H9 (cell line): ENCODE data around the gene ZNRF1. TPM values are rescaled to one million over a fixed set of nuclear protein-coding genes. Genes with fewer than 3 reads are reported as not detected.

ENCODE experiments used
- DNase-seq: peaks from one replicate; pipeline ENCODE4 v3.0.0-alpha.2; 2017
- H2AFZ ChIP-seq: one replicate; pipeline ENCODE4 v1.6.1; 2013; ENCODE audit warnings: mild to moderate bottlenecking, low read length, control low read depth, moderate library complexity
- H2AK5ac ChIP-seq: 2 replicates; pipeline ENCODE4 v1.6.1; 2013; ENCODE audit warnings: low read length, control low read depth, mixed read lengths; ENCODE audit not compliant: insufficient read length
- H2BK120ac ChIP-seq: one replicate; pipeline ENCODE4 v1.6.1; 2013; ENCODE audit warnings: low read depth, mild to moderate bottlenecking, low read length, control low read depth, inconsistent platforms; ENCODE audit not compliant: poor library complexity, severe bottlenecking
- H2BK12ac ChIP-seq: 2 replicates; pipeline ENCODE4 v1.6.1; 2013; ENCODE audit warnings: low read length, control low read depth, mixed read lengths, low read depth; ENCODE audit not compliant: insufficient read length
- H2BK15ac ChIP-seq: 2 replicates; pipeline ENCODE4 v1.6.1; 2013; ENCODE audit warnings: low read depth, low read length, control low read depth
- H2BK20ac ChIP-seq: one replicate; pipeline ENCODE4 v1.6.1; 2013; ENCODE audit warnings: low read depth, mild to moderate bottlenecking, low read length, control low read depth, inconsistent platforms; ENCODE audit not compliant: poor library complexity, severe bottlenecking
- H2BK5ac ChIP-seq: 2 replicates; pipeline ENCODE4 v1.6.1; 2013; ENCODE audit warnings: low read length, control low read depth, mixed read lengths; ENCODE audit not compliant: insufficient read length
- H3K14ac ChIP-seq: 2 replicates; pipeline ENCODE4 v1.6.1; 2013; ENCODE audit warnings: low read length, control low read depth; ENCODE audit not compliant: insufficient read depth
- H3K18ac ChIP-seq: 2 replicates; pipeline ENCODE4 v1.6.1; 2013; ENCODE audit warnings: low read depth, mild to moderate bottlenecking, mixed read lengths, low read length, control low read depth; ENCODE audit not compliant: insufficient read length
- H3K23ac ChIP-seq: 2 replicates; pipeline ENCODE4 v1.6.1; 2013; ENCODE audit warnings: low read length, control low read depth, mixed read lengths, low read depth; ENCODE audit not compliant: insufficient read length
- H3K23me2 ChIP-seq: 2 replicates; pipeline ENCODE4 v1.6.1; 2013; ENCODE audit warnings: low read depth, mild to moderate bottlenecking, mixed read lengths, low read length, control low read depth; ENCODE audit not compliant: insufficient read length, poor library complexity, severe bottlenecking
- H3K27ac ChIP-seq: 2 replicates; pipeline ENCODE4 v1.5.1; 2013; ENCODE audit warnings: low read length, control low read depth, mixed read lengths, low read depth; ENCODE audit not compliant: insufficient read length
- H3K27me3 ChIP-seq: 2 replicates; pipeline ENCODE4 v1.6.1; 2013; ENCODE audit warnings: low read length, control low read depth, inconsistent platforms; ENCODE audit not compliant: insufficient read depth
- H3K4ac ChIP-seq: 2 replicates; pipeline ENCODE4 v1.6.1; 2013; ENCODE audit warnings: low read depth, mild to moderate bottlenecking, control low read depth, inconsistent platforms, low read length, moderate library complexity
- H3K4me1 ChIP-seq: 2 replicates; pipeline ENCODE4 v1.6.1; 2013; ENCODE audit warnings: low read length, control low read depth, inconsistent platforms; ENCODE audit not compliant: insufficient read depth
- H3K4me2 ChIP-seq: 2 replicates; pipeline ENCODE4 v1.6.1; 2013; ENCODE audit warnings: low read length, control low read depth, mixed read lengths; ENCODE audit not compliant: insufficient read length, insufficient read depth
- H3K56ac ChIP-seq: 2 replicates; pipeline ENCODE4 v1.6.1; 2013; ENCODE audit warnings: low read depth, mild to moderate bottlenecking, mixed read lengths, low read length, control low read depth; ENCODE audit not compliant: insufficient read length
- H3K79me1 ChIP-seq: 2 replicates; pipeline ENCODE4 v1.6.1; 2013; ENCODE audit warnings: low read depth, mild to moderate bottlenecking, moderate library complexity, low read length, control low read depth, inconsistent platforms; ENCODE audit not compliant: insufficient read depth, poor library complexity, severe bottlenecking
- H3K79me2 ChIP-seq: 2 replicates; pipeline ENCODE4 v1.6.1; 2013; ENCODE audit warnings: low read length, control low read depth, inconsistent platforms; ENCODE audit not compliant: insufficient read depth
- H3K9ac ChIP-seq: 2 replicates; pipeline ENCODE4 v1.6.1; 2013; ENCODE audit warnings: low read length, control low read depth, mixed read lengths; ENCODE audit not compliant: insufficient read length; ENCODE audit errors: extremely low read depth
- H3K9me3 ChIP-seq: one replicate; pipeline ENCODE4 v1.6.1; 2013; ENCODE audit warnings: low read depth, low read length, inconsistent platforms; ENCODE audit not compliant: control insufficient read depth
- H3T11ph ChIP-seq: one replicate; pipeline ENCODE4 v1.6.1; 2013; ENCODE audit warnings: mild to moderate bottlenecking, low read length, control low read depth, inconsistent platforms
- H4K20me1 ChIP-seq: one replicate; pipeline ENCODE4 v1.6.1; 2013; ENCODE audit not compliant: control insufficient read depth, insufficient read length, insufficient read depth
- H4K5ac ChIP-seq: 2 replicates; pipeline ENCODE4 v1.6.1; 2013; ENCODE audit warnings: low read depth, mild to moderate bottlenecking, mixed read lengths, low read length, control low read depth; ENCODE audit not compliant: insufficient read length
- H4K8ac ChIP-seq: replicated peaks from 2 replicates; pipeline ENCODE4 v1.6.1; 2013; ENCODE audit warnings: low read length, control low read depth, mixed read lengths, low read depth; ENCODE audit not compliant: insufficient read length
- H4K91ac ChIP-seq: 2 replicates; pipeline ENCODE4 v1.6.1; 2013; ENCODE audit warnings: low read depth, mild to moderate bottlenecking, moderate library complexity, mixed read lengths, low read length, control low read depth; ENCODE audit not compliant: insufficient read length
- H3K27ac Mint-ChIP-seq, 3 experiments: 2 replicates in 2 of 3; 3 replicates in 1 of 3; pipeline ENCODE4 v1.8.0; 2020 to 2021; ENCODE audit warnings: mixed read lengths in 3 of 3, mild to moderate bottlenecking in 1 of 3, moderate library complexity in 1 of 3
- H3K27me3 Mint-ChIP-seq: 2 replicates; pipeline ENCODE4 v1.8.0; 2021; ENCODE audit warnings: low read depth, mild to moderate bottlenecking, moderate library complexity, mixed read lengths
- H3K36me3 Mint-ChIP-seq, 3 experiments: 2 replicates in 2 of 3; 3 replicates in 1 of 3; pipeline ENCODE4 v1.8.0; 2020 to 2021; ENCODE audit warnings: low read depth in 3 of 3, mixed read lengths in 3 of 3; ENCODE audit not compliant: insufficient read depth in 1 of 3
- H3K4me1 Mint-ChIP-seq, 2 experiments: 2 replicates each; pipeline ENCODE4 v1.8.0; 2020; ENCODE audit warnings: mixed read lengths in 2 of 2
- H3K4me3 Mint-ChIP-seq, 2 experiments: 2 replicates in 1 of 2; 3 replicates in 1 of 2; pipeline ENCODE4 v1.8.0; 2020 to 2021; ENCODE audit warnings: mild to moderate bottlenecking in 2 of 2, mixed read lengths in 2 of 2, moderate library complexity in 1 of 2
- H3K9me3 Mint-ChIP-seq, 2 experiments: 2 replicates in 1 of 2; 3 replicates in 1 of 2; pipeline ENCODE4 v1.8.0; 2020; ENCODE audit warnings: mild to moderate bottlenecking in 2 of 2, mixed read lengths in 2 of 2, moderate library complexity in 1 of 2
- WGBS: extraction: QIAGEN DNeasy Blood & Tissue Kit; methylation state at CpG from one replicate; pipeline ENCODE4 v1.1.7; 2013; ENCODE audit warnings: missing lambda C conversion rate, low lambda C conversion rate, mixed read lengths; ENCODE audit not compliant: insufficient read length; ENCODE audit errors: extremely low coverage; 5-methylcytosine and 5-hydroxymethylcytosine counted together
- total RNA-seq: library from RNA; stranded (reverse); gene quantifications from 2 replicates; pipeline ENCODE4 v1.2.1, GENCODE V29; 2021
- TF ChIP-seq, protein P1 (sequence below): fragments of 200-600 bp; sonication (generic); conservative IDR thresholded peaks from 3 replicates; pipeline ENCODE4 v1.8.0; 2021; ENCODE audit warnings: antibody characterized with exemption, mild to moderate bottlenecking

Gene ZNRF1
- total RNA-seq, 1 experiment from 2014 or later: 49.6 TPM

DNA sequence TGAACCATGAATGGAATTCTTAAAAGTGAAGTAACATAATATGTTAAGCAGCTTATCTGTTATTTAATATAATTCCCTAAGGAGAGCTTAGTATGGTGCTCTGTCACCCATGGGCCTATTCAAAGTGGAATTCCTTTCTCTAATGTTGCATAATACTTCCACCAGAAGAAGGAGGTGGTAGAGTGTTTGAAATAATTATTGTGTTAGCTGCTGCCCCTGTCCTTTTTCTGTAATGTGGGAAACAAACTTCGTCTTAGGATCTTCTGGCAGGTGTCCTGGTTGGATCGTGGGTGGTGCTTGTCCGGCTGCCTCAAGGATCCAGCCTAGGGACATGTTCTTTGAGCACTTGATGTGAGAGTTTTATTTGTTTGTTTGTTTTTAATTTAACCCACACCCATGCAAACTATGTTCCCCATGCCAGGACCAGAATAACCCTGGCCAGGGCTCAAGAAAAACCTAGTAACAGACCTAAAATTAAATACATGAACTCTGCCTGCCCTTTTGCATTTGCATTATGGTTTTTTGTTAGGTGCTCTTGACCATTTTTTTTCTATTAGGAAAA lies 46.1 kb downstream of the ZNRF1 start:
- peaks cover 15% of the 10 kb centered on the region for H3K79me1 ChIP-seq
- no CpG with 5 or more reads among the region's 3 CpGs for WGBS
- H3K18ac ChIP-seq: no peak overlapping the region
- H3K23ac ChIP-seq: no peak overlapping the region
- H3K79me2 ChIP-seq: peaks cover 11% of the 10 kb centered on the region; the same call in 1 of the 2 replicates
- H4K5ac ChIP-seq: no peak overlapping the region
- H3K27me3 ChIP-seq: no peaks in the 10 kb centered on the region
- no peak overlapping the region for H3K4me2 ChIP-seq
- no peak overlapping the region for H3K27ac ChIP-seq
- H3K9me3 Mint-ChIP-seq: peaks cover 0 to 2% of the 10 kb centered on the region in 2 experiments; a peak in 1 of 5 replicates
- no peak overlapping the region for H3K9ac ChIP-seq
- H3K4me1 ChIP-seq: no peaks in the 10 kb centered on the region
- no peak overlapping the region for H2AK5ac ChIP-seq
- TF ChIP-seq, protein P1, sequence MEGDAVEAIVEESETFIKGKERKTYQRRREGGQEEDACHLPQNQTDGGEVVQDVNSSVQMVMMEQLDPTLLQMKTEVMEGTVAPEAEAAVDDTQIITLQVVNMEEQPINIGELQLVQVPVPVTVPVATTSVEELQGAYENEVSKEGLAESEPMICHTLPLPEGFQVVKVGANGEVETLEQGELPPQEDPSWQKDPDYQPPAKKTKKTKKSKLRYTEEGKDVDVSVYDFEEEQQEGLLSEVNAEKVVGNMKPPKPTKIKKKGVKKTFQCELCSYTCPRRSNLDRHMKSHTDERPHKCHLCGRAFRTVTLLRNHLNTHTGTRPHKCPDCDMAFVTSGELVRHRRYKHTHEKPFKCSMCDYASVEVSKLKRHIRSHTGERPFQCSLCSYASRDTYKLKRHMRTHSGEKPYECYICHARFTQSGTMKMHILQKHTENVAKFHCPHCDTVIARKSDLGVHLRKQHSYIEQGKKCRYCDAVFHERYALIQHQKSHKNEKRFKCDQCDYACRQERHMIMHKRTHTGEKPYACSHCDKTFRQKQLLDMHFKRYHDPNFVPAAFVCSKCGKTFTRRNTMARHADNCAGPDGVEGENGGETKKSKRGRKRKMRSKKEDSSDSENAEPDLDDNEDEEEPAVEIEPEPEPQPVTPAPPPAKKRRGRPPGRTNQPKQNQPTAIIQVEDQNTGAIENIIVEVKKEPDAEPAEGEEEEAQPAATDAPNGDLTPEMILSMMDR: no peak
- H2BK5ac ChIP-seq: no peak overlapping the region
- H3K27me3 Mint-ChIP-seq: no peaks in the 10 kb centered on the region
- no peak overlapping the region for H3K4ac ChIP-seq
- H2BK120ac ChIP-seq: no peak overlapping the region
- no peaks in the 10 kb centered on the region for H4K20me1 ChIP-seq
- H2BK12ac ChIP-seq: no peak overlapping the region
- DNase-seq: no peak
- no peak overlapping the region for H4K91ac ChIP-seq
- H3K27ac Mint-ChIP-seq: peak overlapping the region in 1 of 3 experiments; percentile 17; a peak in 1 of 7 replicates
- H2BK20ac ChIP-seq: no peak overlapping the region
- no peak overlapping the region for H3K56ac ChIP-seq
- no peak overlapping the region for H3T11ph ChIP-seq
- H3K4me3 Mint-ChIP-seq: no peak overlapping the region
- H3K9me3 ChIP-seq: no peaks in the 10 kb centered on the region
- no peak overlapping the region for H3K14ac ChIP-seq
- H3K4me1 Mint-ChIP-seq: peaks cover 10 to 15% of the 10 kb centered on the region in 2 experiments; a peak in 3 of 4 replicates
- H2AFZ ChIP-seq: no peak overlapping the region
- no peak overlapping the region for H2BK15ac ChIP-seq
- no peaks in the 10 kb centered on the region for H3K23me2 ChIP-seq
- peaks cover 0 to 10% (median 4%) of the 10 kb centered on the region in 3 experiments; a peak in 3 of 7 replicates for H3K36me3 Mint-ChIP-seq
- H4K8ac ChIP-seq: no peak overlapping the region
